SK-N-SH treated with all-trans-retinoic acid at 6 μM for 48 hours (cell line): ENCODE measurements around the gene NHEJ1.

Experiments
- ARNTL ChIP-seq: fragments of 450-650 bp; formaldehyde crosslinking; IDR thresholded peaks from 2 replicates; pipeline ENCODE4 v1.5.0; 2020; ENCODE audit warnings: low read depth, mild to moderate bottlenecking, moderate library complexity, borderline replicate concordance
- CREB5 ChIP-seq: fragments of 250-450 bp; sonication (Bioruptor Pico); IDR thresholded peaks from 2 replicates; pipeline ENCODE4 v1.5.1; 2020; ENCODE audit warnings: low read depth, mild to moderate bottlenecking, moderate library complexity
- CSRNP3 ChIP-seq: fragments of 250-450 bp; sonication (Bioruptor Pico); IDR thresholded peaks from 2 replicates; pipeline ENCODE4 v1.5.1; 2021; ENCODE audit warnings: mild to moderate bottlenecking, moderate library complexity
- ISL1 ChIP-seq: fragments of 250-450 bp; sonication (Bioruptor Pico); IDR thresholded peaks from 2 replicates; pipeline ENCODE4 v2.1.2; 2022; ENCODE audit warnings: mild to moderate bottlenecking, moderate library complexity
- OSR1 ChIP-seq: fragments of 250-450 bp; sonication (Bioruptor Pico); IDR thresholded peaks from 2 replicates; pipeline ENCODE4 v1.8.0; 2022; ENCODE audit warnings: moderate library complexity, mild to moderate bottlenecking, inconsistent platforms
- PATZ1 ChIP-seq: fragments of 250-450 bp; sonication (Bioruptor Pico); IDR thresholded peaks from 2 replicates; pipeline ENCODE4 v1.8.0; 2020; ENCODE audit warnings: mild to moderate bottlenecking, moderate library complexity, borderline replicate concordance
- POU6F1 ChIP-seq: fragments of 250-450 bp; sonication (Bioruptor Pico); IDR thresholded peaks from 2 replicates; pipeline ENCODE4 v1.8.0; 2021; ENCODE audit warnings: low read depth, mild to moderate bottlenecking, moderate library complexity, borderline replicate concordance
- ZFP30 ChIP-seq: fragments of 450-650 bp; formaldehyde crosslinking; IDR thresholded peaks from 2 replicates; pipeline ENCODE4 v1.5.0; 2022; ENCODE audit warnings: mild to moderate bottlenecking, moderate library complexity
- ZNF565 ChIP-seq: fragments of 450-650 bp; formaldehyde crosslinking; conservative IDR thresholded peaks from 2 replicates; pipeline ENCODE4 v1.5.0; 2020; ENCODE audit warnings: low read depth, mild to moderate bottlenecking, moderate library complexity

GRCh38 chr2:219078951-219079350, 81.7 kb downstream of the NHEJ1 start:
- TF ChIP-seq ZNF565 (CRISPR knock-in tag) = no peak
- TF ChIP-seq CREB5 (CRISPR knock-in tag) = no peak
- no peak for TF ChIP-seq ZFP30 (CRISPR knock-in tag)
- no peak for TF ChIP-seq CSRNP3 (CRISPR knock-in tag)
- no peak for TF ChIP-seq PATZ1
- TF ChIP-seq ISL1 (CRISPR knock-in tag) = no peak
- TF ChIP-seq OSR1 (CRISPR knock-in tag) = no peak
- no peak for TF ChIP-seq ARNTL
- TF ChIP-seq POU6F1 (CRISPR knock-in tag) = no peak
